Measurements from ENCODE around the gene DDX52.
"Not testable (repeated sequence)": the region's sequence is repeated elsewhere in the genome, so short reads cannot be mapped to it uniquely, and the experiment has no call there.

DDX52 gene

DNA sequence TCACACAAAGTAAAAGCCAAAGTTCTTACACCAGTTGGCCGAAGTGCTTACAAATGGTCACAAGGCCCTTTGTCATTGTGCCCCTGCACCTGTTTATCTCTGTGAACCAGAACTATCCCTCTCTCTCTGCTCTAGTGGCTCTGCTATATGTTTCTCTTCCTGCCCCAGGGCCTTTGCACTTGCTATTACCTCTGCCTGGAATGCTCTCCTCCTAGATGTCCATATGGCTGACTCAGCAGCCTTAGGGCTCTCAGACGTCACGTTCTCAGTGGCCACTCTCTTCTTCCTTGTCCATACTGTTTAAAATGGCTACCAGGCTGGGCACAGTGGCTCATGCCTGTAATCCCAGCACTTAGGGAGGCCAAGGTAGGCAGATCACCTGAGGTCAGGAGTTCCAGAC lies 38.8 kb upstream of the DDX52 start:
- H4K91ac ChIP-seq (ENCODE audit: low read depth, low read length): no peak overlapping the region
- no peak overlapping the region for H3K14ac ChIP-seq (ENCODE audit: low read length)
- H4K8ac ChIP-seq (ENCODE audit: low read depth, low read length): no peak overlapping the region
- H3K36me3 ChIP-seq (ENCODE audit: control insufficient read depth in 1 of 2, insufficient read depth in 2 of 2, low read length in 2 of 2): no peaks in the 10 kb centered on the region
- no peak overlapping the region for H2BK120ac ChIP-seq (ENCODE audit: insufficient read depth, low read length, poor library complexity)
- H3K4me3 ChIP-seq (ENCODE audit: low read depth, low read length): no peak overlapping the region
- H3K79me1 ChIP-seq (ENCODE audit: low read length): no peaks in the 10 kb centered on the region
- H3K79me2 ChIP-seq (ENCODE audit: control insufficient read depth, insufficient read depth, low read length, poor library complexity): no peaks in the 10 kb centered on the region
- H3K4ac ChIP-seq (ENCODE audit: low read depth, low read length): no peak overlapping the region
- no peak overlapping the region for H3K4me2 ChIP-seq (ENCODE audit: low read length)
- H3K27me3 ChIP-seq (ENCODE audit: insufficient read depth, low read length): no peaks in the 10 kb centered on the region
- WGBS (ENCODE audit: extremely low coverage, insufficient coverage, insufficient read length): no CpG with 5 or more reads among the region's 3 CpGs
- H3K27ac ChIP-seq (ENCODE audit: low read depth, low read length): no peak overlapping the region
- H3K9me3 ChIP-seq (ENCODE audit: insufficient read depth, low read depth, low read length): no peaks in the 10 kb centered on the region
- DNase-seq: peak; percentile 81 to 89
- no peak overlapping the region for H2BK5ac ChIP-seq (ENCODE audit: low read depth, low read length, poor library complexity)
- H2AFZ ChIP-seq (ENCODE audit: insufficient read depth, low read length, poor library complexity): no peak overlapping the region
- no peak overlapping the region for H3K23ac ChIP-seq (ENCODE audit: low read length)
- H3K9ac ChIP-seq (ENCODE audit: low read length): no peak overlapping the region
- H3K18ac ChIP-seq (ENCODE audit: low read length): no peak overlapping the region
- no peaks in the 10 kb centered on the region for H3K4me1 ChIP-seq (ENCODE audit: control insufficient read depth in 1 of 2, insufficient read depth in 2 of 2, low read length in 2 of 2)
- no peak overlapping the region for H2AK5ac ChIP-seq (ENCODE audit: low read length)
- H2BK12ac ChIP-seq (ENCODE audit: low read length): no peak overlapping the region
- H4K12ac ChIP-seq (ENCODE audit: low read depth, low read length): no peak overlapping the region

DNA sequence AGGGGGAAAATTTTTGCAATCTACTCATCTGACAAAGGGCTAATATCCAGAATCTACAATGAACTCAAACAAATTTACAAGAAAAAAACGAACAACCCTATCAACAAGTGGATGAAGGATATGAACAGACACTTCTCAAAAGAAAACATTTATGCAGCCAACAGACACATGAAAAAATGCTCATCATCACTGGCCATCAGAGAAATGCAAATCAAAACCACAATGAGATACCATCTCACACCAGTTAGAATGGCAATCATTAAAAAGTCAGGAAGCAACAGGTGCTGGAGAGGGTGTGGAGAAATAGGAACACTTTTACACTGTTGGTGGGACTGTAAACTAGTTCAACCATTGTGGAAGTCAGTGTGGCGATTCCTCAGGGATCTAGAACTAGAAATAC lies 36.7 kb upstream of the DDX52 start:
- not testable (repeated sequence) for H3K9me3 ChIP-seq (ENCODE audit: insufficient read depth, low read depth, low read length); H3K36me3 ChIP-seq (ENCODE audit: control insufficient read depth in 1 of 2, insufficient read depth in 2 of 2, low read length in 2 of 2); H3K9ac ChIP-seq (ENCODE audit: low read length); H3K23ac ChIP-seq (ENCODE audit: low read length); H3K4me3 ChIP-seq (ENCODE audit: low read depth, low read length); H3K27me3 ChIP-seq (ENCODE audit: insufficient read depth, low read length); H3K14ac ChIP-seq (ENCODE audit: low read length); H2BK12ac ChIP-seq (ENCODE audit: low read length); H3K18ac ChIP-seq (ENCODE audit: low read length); H2BK120ac ChIP-seq (ENCODE audit: insufficient read depth, low read length, poor library complexity); H3K4me2 ChIP-seq (ENCODE audit: low read length); H2AK5ac ChIP-seq (ENCODE audit: low read length); H3K79me1 ChIP-seq (ENCODE audit: low read length); DNase-seq; H4K12ac ChIP-seq (ENCODE audit: low read depth, low read length); H3K27ac ChIP-seq (ENCODE audit: low read depth, low read length); H3K4ac ChIP-seq (ENCODE audit: low read depth, low read length); H3K79me2 ChIP-seq (ENCODE audit: control insufficient read depth, insufficient read depth, low read length, poor library complexity); H2BK5ac ChIP-seq (ENCODE audit: low read depth, low read length, poor library complexity); H3K4me1 ChIP-seq (ENCODE audit: control insufficient read depth in 1 of 2, insufficient read depth in 2 of 2, low read length in 2 of 2); H4K91ac ChIP-seq (ENCODE audit: low read depth, low read length); H4K8ac ChIP-seq (ENCODE audit: low read depth, low read length); H2AFZ ChIP-seq (ENCODE audit: insufficient read depth, low read length, poor library complexity)
- WGBS (ENCODE audit: extremely low coverage, insufficient coverage, insufficient read length): no CpG with 5 or more reads among the region's 2 CpGs

DNA sequence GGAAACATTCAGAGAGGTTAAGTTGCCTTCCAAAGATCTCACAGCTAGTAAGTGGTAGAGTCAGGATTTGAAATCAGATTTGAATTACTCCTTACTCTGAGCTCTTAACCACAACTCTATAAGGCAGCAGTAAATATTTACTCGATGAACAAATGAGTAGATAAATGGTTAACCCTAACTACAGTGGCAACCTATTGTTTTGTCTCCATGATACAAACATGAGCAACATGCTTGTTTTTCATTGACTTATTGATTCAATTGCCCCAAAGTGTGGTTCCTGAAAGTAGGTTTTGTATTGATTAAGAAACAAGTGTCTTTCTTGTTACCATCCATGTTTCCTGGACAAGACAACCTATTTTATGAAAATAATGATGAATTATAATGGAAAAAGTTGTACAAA lies 34.8 kb upstream of the DDX52 start:
- no peak overlapping the region for H4K8ac ChIP-seq (ENCODE audit: low read depth, low read length)
- H3K4ac ChIP-seq (ENCODE audit: low read depth, low read length): no peak overlapping the region
- no peaks in the 10 kb centered on the region for H3K9me3 ChIP-seq (ENCODE audit: insufficient read depth, low read depth, low read length)
- no peak overlapping the region for H3K4me3 ChIP-seq (ENCODE audit: low read depth, low read length)
- no peak overlapping the region for H2AFZ ChIP-seq (ENCODE audit: insufficient read depth, low read length, poor library complexity)
- H3K79me1 ChIP-seq (ENCODE audit: low read length): no peaks in the 10 kb centered on the region
- H2BK120ac ChIP-seq (ENCODE audit: insufficient read depth, low read length, poor library complexity): no peak overlapping the region
- no peaks in the 10 kb centered on the region for H3K36me3 ChIP-seq (ENCODE audit: control insufficient read depth in 1 of 2, insufficient read depth in 2 of 2, low read length in 2 of 2)
- no peak overlapping the region for H4K91ac ChIP-seq (ENCODE audit: low read depth, low read length)
- H3K14ac ChIP-seq (ENCODE audit: low read length): no peak overlapping the region
- no peak overlapping the region for H2BK12ac ChIP-seq (ENCODE audit: low read length)
- H4K12ac ChIP-seq (ENCODE audit: low read depth, low read length): no peak overlapping the region
- no peak overlapping the region for H3K9ac ChIP-seq (ENCODE audit: low read length)
- WGBS (ENCODE audit: extremely low coverage, insufficient coverage, insufficient read length): no CpG with 5 or more reads among the region's 1 CpG
- no peak overlapping the region for H3K18ac ChIP-seq (ENCODE audit: low read length)
- H3K4me1 ChIP-seq (ENCODE audit: control insufficient read depth in 1 of 2, insufficient read depth in 2 of 2, low read length in 2 of 2): no peaks in the 10 kb centered on the region
- no peaks in the 10 kb centered on the region for H3K79me2 ChIP-seq (ENCODE audit: control insufficient read depth, insufficient read depth, low read length, poor library complexity)
- no peak overlapping the region for H3K4me2 ChIP-seq (ENCODE audit: low read length)
- H3K27ac ChIP-seq (ENCODE audit: low read depth, low read length): no peak overlapping the region
- H3K27me3 ChIP-seq (ENCODE audit: insufficient read depth, low read length): no peaks in the 10 kb centered on the region
- H2AK5ac ChIP-seq (ENCODE audit: low read length): no peak overlapping the region
- no peak overlapping the region for H2BK5ac ChIP-seq (ENCODE audit: low read depth, low read length, poor library complexity)
- no peak overlapping the region for H3K23ac ChIP-seq (ENCODE audit: low read length)
- no peak for DNase-seq

DNA sequence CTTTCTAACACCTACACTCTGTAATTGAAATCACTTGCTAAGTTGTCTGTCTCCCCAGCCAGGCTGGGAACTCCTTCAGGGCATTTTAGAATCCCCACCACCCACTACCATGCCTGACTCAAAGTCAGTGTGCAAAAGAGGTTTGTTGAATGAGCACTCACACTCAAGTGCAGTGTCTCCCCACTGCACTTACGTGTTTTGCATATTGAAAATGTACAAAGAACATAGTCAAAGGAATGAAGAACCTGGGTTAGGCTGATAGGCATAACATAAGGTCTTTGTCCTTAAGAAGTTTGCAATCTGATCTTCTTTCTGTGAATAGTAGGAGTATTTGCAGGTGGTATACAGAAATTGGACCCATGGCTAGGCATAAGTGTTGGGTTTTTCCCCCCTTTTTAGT lies 33.8 kb upstream of the DDX52 start:
- H3K36me3 ChIP-seq (ENCODE audit: control insufficient read depth in 1 of 2, insufficient read depth in 2 of 2, low read length in 2 of 2): no peaks in the 10 kb centered on the region

More for the DNA sequence above, 33.8 kb upstream of the DDX52 start:
- no peaks in the 10 kb centered on the region for H3K9me3 ChIP-seq (ENCODE audit: insufficient read depth, low read depth, low read length)
- no peak overlapping the region for H4K91ac ChIP-seq (ENCODE audit: low read depth, low read length)
- DNase-seq: no peak
- no peak overlapping the region for H2BK5ac ChIP-seq (ENCODE audit: low read depth, low read length, poor library complexity)
- no peak overlapping the region for H2AFZ ChIP-seq (ENCODE audit: insufficient read depth, low read length, poor library complexity)
- H3K4ac ChIP-seq (ENCODE audit: low read depth, low read length): no peak overlapping the region
- H3K79me2 ChIP-seq (ENCODE audit: control insufficient read depth, insufficient read depth, low read length, poor library complexity): no peaks in the 10 kb centered on the region
- no peaks in the 10 kb centered on the region for H3K4me1 ChIP-seq (ENCODE audit: control insufficient read depth in 1 of 2, insufficient read depth in 2 of 2, low read length in 2 of 2)
- no peak overlapping the region for H2AK5ac ChIP-seq (ENCODE audit: low read length)
- no peaks in the 10 kb centered on the region for H3K27me3 ChIP-seq (ENCODE audit: insufficient read depth, low read length)
- no peak overlapping the region for H4K8ac ChIP-seq (ENCODE audit: low read depth, low read length)
- H3K9ac ChIP-seq (ENCODE audit: low read length): no peak overlapping the region
- H3K4me2 ChIP-seq (ENCODE audit: low read length): no peak overlapping the region
- H3K4me3 ChIP-seq (ENCODE audit: low read depth, low read length): no peak overlapping the region
- no peak overlapping the region for H2BK120ac ChIP-seq (ENCODE audit: insufficient read depth, low read length, poor library complexity)
- H3K14ac ChIP-seq (ENCODE audit: low read length): no peak overlapping the region
- no peak overlapping the region for H3K18ac ChIP-seq (ENCODE audit: low read length)
- no peak overlapping the region for H3K27ac ChIP-seq (ENCODE audit: low read depth, low read length)
- no CpG with 5 or more reads among the region's 1 CpG for WGBS (ENCODE audit: extremely low coverage, insufficient coverage, insufficient read length)
- no peaks in the 10 kb centered on the region for H3K79me1 ChIP-seq (ENCODE audit: low read length)
- no peak overlapping the region for H3K23ac ChIP-seq (ENCODE audit: low read length)
- H4K12ac ChIP-seq (ENCODE audit: low read depth, low read length): no peak overlapping the region
- no peak overlapping the region for H2BK12ac ChIP-seq (ENCODE audit: low read length)
